GM21825 (cell line): ENCODE measurements around the gene UBE2L5.

Source experiments
- ATAC-seq: cut with Tn5 transposase; IDR thresholded peaks from one replicate; pipeline ENCODE4 v1.9.1; 2021; ENCODE audit warnings: mild to moderate bottlenecking, moderate library complexity; ENCODE audit not compliant: unreplicated experiment

UBE2L5 gene

GRCh38 chr13:30466841-30467252 lies 44.6 kb downstream of the UBE2L5 start:
- no peak for ATAC-seq

- ATAC-seq = no peak
These were observed 51.4 kb downstream of the UBE2L5 start for GRCh38 chr13:30473675-30474074.

GRCh38 chr13:30477346-30478195 lies 55.3 kb downstream of the UBE2L5 start:
- ATAC-seq = peak; percentile 95
